ENCODE results near the gene GSKIP.
A peak's percentile ranks its signal among the peaks of the same experiment; 100 is the strongest.

GSKIP gene

GRCh38 chr14:96418075-96418474, 54.7 kb downstream of the GSKIP start:
- DNase-seq (ENCODE audit: low spot score), result no peak

- no peak for DNase-seq (ENCODE audit: low spot score)
These were observed 57.9 kb downstream of the GSKIP start for GRCh38 chr14:96421236-96421635.

GRCh38 chr14:96422992-96423391, 59.7 kb downstream of the GSKIP start:
- DNase-seq (ENCODE audit: low spot score), result no peak

GRCh38 chr14:96423446-96424108, 60.3 kb downstream of the GSKIP start:
- no peak for DNase-seq (ENCODE audit: low spot score)

- DNase-seq (ENCODE audit: low spot score), result peak; percentile 42
These were observed 61.0 kb downstream of the GSKIP start for GRCh38 chr14:96424109-96424989.

- DNase-seq (ENCODE audit: low spot score), result no peak
These were observed 70.7 kb downstream of the GSKIP start for GRCh38 chr14:96434040-96434439.

All from hepatic stellate cell (primary cell).